GM06990 (cell line): ENCODE results near the gene KIF13A.
"Not testable (repeated sequence)": the region's sequence is repeated elsewhere in the genome, so short reads cannot be mapped to it uniquely, and the experiment has no call there.

ENCODE experiments used
- DNase-seq: peaks from one replicate; pipeline ENCODE4 v3.0.0-alpha.2; 2011; ENCODE audit not compliant: insufficient read length; ENCODE audit errors: extremely low read depth
- H3K27me3 ChIP-seq: replicated peaks from 2 replicates; pipeline ENCODE4 v1.6.0; 2011; ENCODE audit warnings: low read length; ENCODE audit not compliant: control insufficient read depth, insufficient read depth
- H3K36me3 ChIP-seq: 2 replicates; pipeline ENCODE4 v1.5.1; 2011; ENCODE audit warnings: low read length; ENCODE audit not compliant: control insufficient read depth, insufficient read depth
- H3K4me3 ChIP-seq: replicated peaks from 2 replicates; pipeline ENCODE4 v1.5.1; 2011; ENCODE audit warnings: low read depth, mild to moderate bottlenecking, control low read depth, low read length
- CTCF ChIP-seq: IDR thresholded peaks from 2 replicates; pipeline ENCODE4 v1.5.1; 2011; ENCODE audit warnings: low read length, control low read depth, mild to moderate bottlenecking, inconsistent platforms; ENCODE audit not compliant: insufficient read depth, poor library complexity, severe bottlenecking

Gene KIF13A

DNA sequence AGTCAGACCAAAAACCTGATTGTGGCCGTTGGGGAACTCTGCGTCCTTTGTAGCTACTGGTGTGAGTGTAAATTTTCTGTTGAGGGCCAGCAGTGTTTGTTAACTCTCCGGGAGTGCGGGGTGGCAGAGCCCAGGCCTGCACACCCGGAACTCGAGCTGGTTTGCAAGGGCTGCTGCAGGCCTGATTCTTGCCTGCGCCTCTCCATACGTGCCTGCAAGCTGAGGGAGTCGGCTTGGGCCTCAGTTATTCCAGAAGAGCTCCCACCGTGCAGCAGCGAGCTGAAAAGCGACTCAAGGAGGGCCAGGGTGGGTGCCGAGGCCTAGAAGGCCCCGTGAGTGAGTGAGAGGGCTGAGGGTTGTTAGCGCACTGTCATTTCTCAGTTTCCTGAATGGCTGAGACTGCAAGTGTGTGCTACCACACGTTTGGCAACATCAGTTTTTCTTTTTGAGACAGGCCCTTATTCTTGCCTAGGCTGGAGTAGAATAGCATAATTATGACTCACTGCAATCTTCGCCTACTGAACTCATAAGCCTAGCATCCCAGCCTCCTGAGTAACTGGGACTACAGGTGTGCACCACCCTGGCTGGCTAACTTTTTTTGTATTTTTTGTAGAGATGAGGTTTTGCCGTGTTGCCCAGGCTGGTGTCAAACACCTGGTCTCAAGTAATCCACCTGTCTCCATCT, 33.9 kb upstream of the KIF13A start:
- Histone ChIP-seq H3K27me3 (no peaks in the 10 kb centered on the region), H3K36me3 (no peaks in the 10 kb centered on the region), H3K4me3 (no peak overlapping the region)
- no peak for DNase-seq
- no peak for TF ChIP-seq CTCF

GRCh38 chr6:18020545-18020944, 33.1 kb upstream of the KIF13A start:
- not testable (repeated sequence) for H3K36me3 ChIP-seq, DNase-seq, H3K27me3 ChIP-seq, H3K4me3 ChIP-seq

- no peaks in the 10 kb centered on the region for H3K36me3 ChIP-seq
- H3K27me3 ChIP-seq = no peaks in the 10 kb centered on the region
- DNase-seq = no peak
- no peak overlapping the region for H3K4me3 ChIP-seq
- no peak for TF ChIP-seq CTCF
Observed at GRCh38 chr6:18019539-18020534, 32.4 kb upstream of the KIF13A start.

DNA sequence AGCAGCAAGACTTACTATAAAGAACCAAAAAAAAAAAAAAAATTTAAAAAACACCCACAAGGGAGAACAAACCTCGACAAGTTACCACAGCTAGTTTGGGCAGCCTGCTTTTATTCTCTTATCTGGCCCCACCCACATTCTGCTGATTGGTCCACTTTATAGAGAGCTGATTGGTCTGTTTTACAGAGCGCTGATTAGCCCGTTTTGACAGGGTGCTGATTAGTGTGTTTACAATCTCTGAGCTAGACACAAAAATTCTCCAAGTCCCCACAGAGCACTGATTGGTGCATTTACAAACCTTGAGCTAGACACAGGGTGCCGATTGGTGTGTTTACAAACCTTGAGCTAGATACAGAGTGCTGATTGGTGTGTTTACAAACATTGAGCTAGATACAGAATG, 31.7 kb upstream of the KIF13A start:
- not testable (repeated sequence) for H3K27me3 ChIP-seq, DNase-seq, H3K36me3 ChIP-seq, H3K4me3 ChIP-seq

- no peak for DNase-seq
- Histone ChIP-seq H3K27me3 (no peaks in the 10 kb centered on the region), H3K4me3 (no peak overlapping the region), H3K36me3 (no peaks in the 10 kb centered on the region)
- TF ChIP-seq CTCF = no peak
Observed at GRCh38 chr6:18016698-18017097, 29.3 kb upstream of the KIF13A start.

GRCh38 chr6:18016133-18016532, 28.7 kb upstream of the KIF13A start:
- no peak for TF ChIP-seq CTCF
- Histone ChIP-seq H3K4me3 (no peak overlapping the region), H3K36me3 (no peaks in the 10 kb centered on the region), H3K27me3 (no peaks in the 10 kb centered on the region)
- DNase-seq = no peak
